CD4-positive, CD25-positive, alpha-beta regulatory T cell (primary cell): ENCODE results near the gene OTOG. TPM values are rescaled to one million over a fixed set of nuclear protein-coding genes. Genes with fewer than 3 reads are reported as not detected.

Source experiments
- ATAC-seq, 2 donors: fragments of 150-1000 bp; cut with Tn5 transposase; one replicate each; pipeline ENCODE4 v1.10.0; 2021; ENCODE audit warnings: low read depth in 2 of 2, moderate number of reproducible peaks in 2 of 2, moderate library complexity in 1 of 2
- DNase-seq, 3 donors: peaks; one replicate each; pipeline versions ENCODE4 v3.0.0 to v3.0.0-alpha.2; 2012 to 2022; ENCODE audit warnings: mixed read lengths in 1 of 3
- H3K27ac ChIP-seq: one replicate; pipeline ENCODE4 v1.7.0; 2013; ENCODE audit warnings: mild to moderate bottlenecking, low read length; ENCODE audit not compliant: insufficient read depth, poor library complexity, severe bottlenecking
- H3K27me3 ChIP-seq: one replicate; pipeline ENCODE4 v1.7.0; 2013; ENCODE audit warnings: low read length; ENCODE audit not compliant: control insufficient read depth, insufficient read depth
- H3K36me3 ChIP-seq: one replicate; pipeline ENCODE4 v1.7.0; 2013; ENCODE audit warnings: mild to moderate bottlenecking, low read length, moderate library complexity; ENCODE audit not compliant: control insufficient read depth, insufficient read depth
- H3K4me1 ChIP-seq: 2 replicates; pipeline ENCODE4 v1.7.0; 2013; ENCODE audit warnings: mild to moderate bottlenecking, low read length; ENCODE audit not compliant: insufficient read depth, control insufficient read depth, poor library complexity, severe bottlenecking
- H3K4me3 ChIP-seq: one replicate; pipeline ENCODE4 v1.7.0; 2013; ENCODE audit warnings: low read depth, mild to moderate bottlenecking, low read length, moderate library complexity
- H3K9me3 ChIP-seq, 2 experiments: 1 replicate in 1 of 2; 2 replicates in 1 of 2; pipeline ENCODE4 v1.7.0; 2013; ENCODE audit warnings: low read length in 2 of 2, mild to moderate bottlenecking in 1 of 2, moderate library complexity in 1 of 2; ENCODE audit not compliant: control insufficient read depth in 2 of 2
- H3K27ac Mint-ChIP-seq, 3 donors: one replicate each; pipeline ENCODE4 v1.8.0; 2020 to 2022; ENCODE audit warnings: mild to moderate bottlenecking in 3 of 3, mixed read lengths in 3 of 3, moderate library complexity in 2 of 3
- H3K27me3 Mint-ChIP-seq: one replicate; pipeline ENCODE4 v1.8.0; 2022; ENCODE audit warnings: mild to moderate bottlenecking, mixed read lengths
- H3K36me3 Mint-ChIP-seq: one replicate; pipeline ENCODE4 v1.8.0; 2020; ENCODE audit warnings: mixed read lengths
- H3K4me1 Mint-ChIP-seq, 4 donors: one replicate each; pipeline ENCODE4 v1.8.0; 2020 to 2022; ENCODE audit warnings: mixed read lengths in 4 of 4, mild to moderate bottlenecking in 1 of 4
- H3K4me3 Mint-ChIP-seq, 4 donors: one replicate each; pipeline ENCODE4 v1.8.0; 2020 to 2022; ENCODE audit warnings: mild to moderate bottlenecking in 4 of 4, mixed read lengths in 4 of 4, moderate library complexity in 3 of 4
- H3K9me3 Mint-ChIP-seq, 7 donors: one replicate each; pipeline ENCODE4 v1.8.0; 2020 to 2022; ENCODE audit warnings: mixed read lengths in 7 of 7, mild to moderate bottlenecking in 3 of 7, moderate library complexity in 2 of 7
- polyA plus RNA-seq, 4 donors: library from polyadenylated mRNA; unstranded; fragments of 300-500 nt; fragmentation: Illumina TruSeq; gene quantifications; one replicate each; pipeline ENCODE4 v1.2.3, GENCODE V29; 2021
- total RNA-seq: library from RNA; stranded (reverse); gene quantifications from one replicate; pipeline ENCODE4 v1.2.3, GENCODE V29; 2022

Gene OTOG
- total and polyA plus RNA-seq, 5 donors from 2014 or later: not detected

DNA sequence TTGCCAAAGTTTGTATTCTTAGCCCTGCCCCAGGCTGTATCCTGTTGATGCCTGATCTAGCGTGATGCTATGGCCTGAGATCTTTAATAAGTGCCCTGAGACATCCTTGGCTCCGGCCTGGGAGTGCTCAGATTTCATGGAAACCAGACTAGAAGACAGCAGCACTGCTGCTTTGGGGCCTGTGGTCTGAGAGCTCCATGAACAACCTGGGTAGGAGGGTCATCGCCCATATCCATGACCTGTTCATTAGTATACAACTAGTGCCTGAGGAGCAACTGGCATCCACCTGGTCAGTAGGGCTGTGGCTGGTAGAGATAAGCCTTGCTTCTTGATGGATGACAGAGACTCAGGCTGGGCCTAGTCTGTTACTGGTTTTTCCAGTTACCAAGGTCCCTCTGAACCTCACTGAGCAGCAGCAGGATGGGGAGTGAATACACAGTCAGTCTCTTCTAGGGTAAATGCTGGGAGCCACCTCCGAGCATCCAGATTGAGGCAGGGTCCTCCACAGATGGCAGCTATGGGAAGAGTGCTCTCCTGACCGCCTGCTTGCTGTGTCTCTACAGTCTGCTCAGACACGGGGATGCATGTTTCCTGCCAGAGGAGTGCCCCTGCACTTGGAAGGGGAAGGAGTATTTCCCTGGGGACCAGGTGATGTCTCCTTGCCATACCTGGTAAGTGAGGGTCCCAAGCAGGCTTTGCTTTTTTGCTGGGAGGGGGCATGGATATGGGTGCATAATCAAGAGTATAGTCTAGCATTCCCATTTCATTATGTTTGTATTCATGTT, 39.0 kb downstream of the OTOG start:
- no peak overlapping the region for H3K27ac ChIP-seq
- H3K27ac Mint-ChIP-seq: no peak overlapping the region
- ATAC-seq (no peak), DNase-seq (no peak)
- no peaks in the 10 kb centered on the region for H3K9me3 ChIP-seq
- H3K36me3 ChIP-seq: no peaks in the 10 kb centered on the region
- no peaks in the 10 kb centered on the region for H3K36me3 Mint-ChIP-seq
- no peaks in the 10 kb centered on the region for H3K4me1 Mint-ChIP-seq
- H3K9me3 Mint-ChIP-seq: no peaks in the 10 kb centered on the region
- no peak overlapping the region for H3K4me3 ChIP-seq
- peaks cover 9% of the 10 kb centered on the region for H3K27me3 Mint-ChIP-seq
- H3K4me3 Mint-ChIP-seq: no peak overlapping the region
- H3K27me3 ChIP-seq: no peaks in the 10 kb centered on the region
- no peaks in the 10 kb centered on the region for H3K4me1 ChIP-seq

DNA sequence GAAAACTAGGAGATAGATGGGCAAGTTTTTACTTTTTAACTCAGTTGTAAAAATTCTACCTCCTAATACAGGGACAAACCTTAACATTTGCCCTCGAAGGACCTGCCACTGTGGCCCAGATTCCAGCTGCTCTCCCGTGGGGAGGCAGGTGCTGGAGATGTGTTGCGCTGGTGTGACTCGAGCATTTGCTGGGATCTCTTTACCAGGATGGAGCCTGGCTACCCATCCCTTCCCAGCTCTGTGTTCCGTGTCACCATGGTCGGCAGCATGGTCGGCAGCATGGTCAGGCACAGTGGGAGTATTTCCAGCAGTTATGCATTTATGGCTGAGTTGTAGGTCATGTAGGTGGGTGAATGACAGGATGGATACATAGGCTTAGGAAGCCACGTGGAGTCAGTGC, 41.1 kb downstream of the OTOG start:
- Mint-ChIP-seq H3K36me3 (no peaks in the 10 kb centered on the region), H3K9me3 (peaks cover 0 to 2% (median 0%) of the 10 kb centered on the region in 7 donors), H3K4me1 (no peaks in the 10 kb centered on the region), H3K27ac (no peak overlapping the region), H3K4me3 (no peak overlapping the region), H3K27me3 (peaks cover 9% of the 10 kb centered on the region)
- Histone ChIP-seq H3K27me3 (no peaks in the 10 kb centered on the region), H3K4me3 (no peak overlapping the region), H3K27ac (no peak overlapping the region), H3K4me1 (no peaks in the 10 kb centered on the region), H3K9me3 (no peaks in the 10 kb centered on the region), H3K36me3 (no peaks in the 10 kb centered on the region)
- ATAC-seq (no peak), DNase-seq (no peak)

DNA sequence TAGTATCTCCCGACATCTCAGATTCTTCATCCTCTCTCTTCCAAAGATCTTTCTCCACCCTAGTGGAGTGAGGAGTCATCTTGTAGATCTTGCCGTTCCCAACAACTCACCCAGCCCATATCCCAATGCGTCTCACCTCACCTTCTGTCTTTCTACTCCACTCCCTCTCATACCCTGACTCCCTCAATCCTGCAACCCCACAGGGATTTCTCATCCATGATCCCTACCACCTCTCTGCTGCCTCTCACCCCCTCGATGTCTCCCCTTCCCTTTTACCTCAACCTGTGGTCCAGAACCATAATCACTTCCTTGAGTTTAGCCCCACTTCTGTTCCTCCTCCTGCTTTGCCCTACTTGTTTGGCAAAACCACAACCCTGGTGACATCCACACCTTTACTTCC, 41.7 kb downstream of the OTOG start:
- Mint-ChIP-seq H3K9me3 (peaks cover 0 to 2% (median 0%) of the 10 kb centered on the region in 7 donors), H3K4me3 (no peak overlapping the region), H3K27me3 (peaks cover 9% of the 10 kb centered on the region), H3K4me1 (no peaks in the 10 kb centered on the region), H3K27ac (no peak overlapping the region), H3K36me3 (no peaks in the 10 kb centered on the region)
- no peaks in the 10 kb centered on the region for H3K27me3 ChIP-seq
- ATAC-seq (no peak), DNase-seq (no peak)
- no peak overlapping the region for H3K27ac ChIP-seq
- H3K4me1 ChIP-seq: no peaks in the 10 kb centered on the region
- H3K36me3 ChIP-seq: no peaks in the 10 kb centered on the region
- H3K9me3 ChIP-seq: no peaks in the 10 kb centered on the region
- no peak overlapping the region for H3K4me3 ChIP-seq

DNA sequence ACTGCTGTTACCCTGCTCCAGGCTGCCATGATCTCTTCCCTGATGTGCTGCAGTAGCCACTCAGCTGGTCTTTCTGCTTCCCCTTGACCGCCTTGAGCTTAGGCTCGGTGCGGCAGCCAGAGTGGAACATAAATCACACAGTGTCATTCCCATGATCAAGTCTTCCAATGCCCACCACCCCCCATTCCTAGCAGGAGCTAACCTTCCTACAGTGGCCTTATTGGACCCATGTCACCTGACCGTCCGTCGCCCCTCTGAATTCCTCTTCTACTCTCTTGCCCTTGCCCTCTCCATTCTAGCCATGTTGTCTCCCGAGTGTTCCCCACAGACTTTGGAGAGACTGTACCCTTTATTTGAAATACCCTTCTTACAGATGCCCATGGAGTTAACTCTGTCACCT, 43.4 kb downstream of the OTOG start:
- ATAC-seq: no peak
- H3K27me3 Mint-ChIP-seq: peaks cover 8% of the 10 kb centered on the region
- H3K27me3 ChIP-seq: no peaks in the 10 kb centered on the region
- no peak overlapping the region for H3K4me3 Mint-ChIP-seq
- no peaks in the 10 kb centered on the region for H3K9me3 ChIP-seq
- DNase-seq: no peak
- no peaks in the 10 kb centered on the region for H3K4me1 Mint-ChIP-seq
- H3K9me3 Mint-ChIP-seq: peaks cover 0 to 3% (median 0%) of the 10 kb centered on the region in 7 donors
- no peak overlapping the region for H3K4me3 ChIP-seq
- no peaks in the 10 kb centered on the region for H3K36me3 ChIP-seq
- no peak overlapping the region for H3K27ac Mint-ChIP-seq
- no peak overlapping the region for H3K27ac ChIP-seq
- no peaks in the 10 kb centered on the region for H3K36me3 Mint-ChIP-seq
- no peaks in the 10 kb centered on the region for H3K4me1 ChIP-seq

DNA sequence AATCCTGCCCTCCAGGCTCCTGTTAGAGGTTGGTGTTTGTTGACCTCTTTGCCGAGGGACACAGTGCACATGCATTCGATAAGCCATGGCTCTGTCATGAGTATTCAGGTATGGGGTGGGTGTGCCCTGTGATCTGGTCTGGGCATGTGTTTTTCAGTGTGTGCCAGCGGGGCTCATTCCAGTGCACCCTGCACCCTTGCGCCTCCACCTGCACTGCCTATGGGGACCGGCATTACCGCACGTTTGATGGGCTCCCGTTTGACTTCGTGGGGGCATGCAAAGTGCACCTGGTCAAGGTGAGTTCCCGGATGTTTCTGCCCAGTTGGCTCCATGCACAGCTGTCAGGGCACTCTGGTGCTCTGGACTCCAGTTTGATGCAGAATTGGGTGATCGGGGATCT, 44.2 kb downstream of the OTOG start:
- Mint-ChIP-seq H3K9me3 (peaks cover 0 to 3% (median 0%) of the 10 kb centered on the region in 7 donors), H3K4me1 (no peaks in the 10 kb centered on the region), H3K36me3 (no peaks in the 10 kb centered on the region), H3K27ac (no peak overlapping the region), H3K4me3 (no peak overlapping the region), H3K27me3 (peaks cover 5% of the 10 kb centered on the region)
- H3K9me3 ChIP-seq: no peaks in the 10 kb centered on the region
- ATAC-seq (no peak), DNase-seq (no peak)
- no peak overlapping the region for H3K27ac ChIP-seq
- no peak overlapping the region for H3K4me3 ChIP-seq
- no peaks in the 10 kb centered on the region for H3K27me3 ChIP-seq
- H3K4me1 ChIP-seq: no peaks in the 10 kb centered on the region
- no peaks in the 10 kb centered on the region for H3K36me3 ChIP-seq

DNA sequence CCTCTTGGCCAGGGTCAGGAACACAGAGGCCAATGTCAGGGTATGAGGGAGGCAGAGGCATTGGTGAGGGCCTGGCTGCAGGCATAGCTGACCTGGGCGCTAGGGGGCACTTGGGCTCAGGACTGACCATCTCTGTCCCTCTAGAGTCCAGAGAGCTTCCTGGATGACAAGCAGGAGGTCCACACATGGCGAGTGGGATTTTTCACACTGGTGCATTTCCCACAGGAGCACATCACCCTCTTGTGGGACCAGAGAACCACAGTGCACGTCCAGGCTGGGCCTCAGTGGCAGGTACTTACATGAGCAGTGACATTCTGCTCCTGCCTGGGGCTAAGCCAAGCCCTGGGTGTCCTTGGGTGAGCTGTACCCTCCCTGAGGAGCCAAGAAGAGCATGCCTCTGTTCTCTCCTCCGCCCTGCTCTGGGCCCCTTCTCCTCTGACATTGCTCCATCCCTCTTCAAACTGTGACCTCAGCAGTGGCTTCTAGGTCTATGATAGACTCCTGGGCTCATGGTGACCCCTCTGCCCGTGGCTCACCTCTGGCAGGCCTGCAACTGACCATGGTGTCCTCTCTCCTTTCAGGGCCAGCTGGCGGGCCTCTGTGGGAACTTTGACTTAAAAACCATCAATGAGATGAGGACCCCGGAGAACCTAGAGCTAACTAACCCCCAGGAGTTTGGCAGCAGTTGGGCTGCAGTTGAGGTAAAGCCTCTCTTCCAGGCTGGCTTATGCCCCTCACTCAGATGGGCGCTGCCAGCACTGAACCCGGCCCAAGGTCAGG, 46.6 kb downstream of the OTOG start:
- no peaks in the 10 kb centered on the region for H3K27me3 ChIP-seq
- H3K27ac ChIP-seq: no peak overlapping the region
- DNase-seq: no peak
- H3K36me3 ChIP-seq: no peaks in the 10 kb centered on the region
- H3K9me3 ChIP-seq: no peaks in the 10 kb centered on the region
- ATAC-seq: no peak
- no peaks in the 10 kb centered on the region for H3K4me1 ChIP-seq
- peaks cover 5% of the 10 kb centered on the region for H3K27me3 Mint-ChIP-seq
- no peak overlapping the region for H3K27ac Mint-ChIP-seq
- peaks cover 0 to 3% (median 0%) of the 10 kb centered on the region in 7 donors for H3K9me3 Mint-ChIP-seq
- H3K36me3 Mint-ChIP-seq: no peaks in the 10 kb centered on the region
- no peak overlapping the region for H3K4me3 ChIP-seq
- no peak overlapping the region for H3K4me3 Mint-ChIP-seq
- H3K4me1 Mint-ChIP-seq: no peaks in the 10 kb centered on the region

DNA sequence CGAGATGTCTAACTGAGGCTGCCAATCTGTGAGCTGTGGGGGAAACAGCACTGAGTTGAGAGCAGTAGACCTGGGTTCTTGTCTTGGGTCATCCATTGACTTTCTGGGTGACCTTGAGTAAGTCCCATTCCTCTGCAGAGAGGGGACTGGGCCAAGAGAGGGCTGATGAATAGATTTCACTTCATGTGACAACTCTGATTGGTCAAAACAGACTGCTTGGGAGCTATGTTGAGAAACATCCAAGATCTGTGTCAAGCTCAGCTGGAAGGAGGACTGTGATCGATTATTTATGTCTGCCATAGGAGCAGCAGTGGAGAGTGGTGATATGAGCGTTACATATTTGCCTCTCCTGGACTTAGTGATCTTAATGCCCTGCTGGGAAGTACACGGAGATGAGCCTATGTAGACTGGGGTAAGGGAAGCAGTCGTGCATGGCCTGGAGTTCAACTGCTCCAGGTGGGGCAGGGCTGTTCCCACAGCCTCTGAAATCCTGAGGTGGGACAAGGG, 47.7 kb downstream of the OTOG start:
- Histone ChIP-seq H3K27ac (no peak overlapping the region), H3K4me1 (no peaks in the 10 kb centered on the region), H3K27me3 (no peaks in the 10 kb centered on the region), H3K9me3 (no peaks in the 10 kb centered on the region), H3K36me3 (no peaks in the 10 kb centered on the region), H3K4me3 (no peak overlapping the region)
- no peak overlapping the region for H3K4me3 Mint-ChIP-seq
- H3K27ac Mint-ChIP-seq: no peak overlapping the region
- H3K36me3 Mint-ChIP-seq: no peaks in the 10 kb centered on the region
- peaks cover 5% of the 10 kb centered on the region for H3K27me3 Mint-ChIP-seq
- peaks cover 0 to 3% (median 0%) of the 10 kb centered on the region in 4 donors for H3K4me1 Mint-ChIP-seq
- DNase-seq: no peak
- no peak for ATAC-seq
- peaks cover 0 to 4% (median 0%) of the 10 kb centered on the region in 7 donors for H3K9me3 Mint-ChIP-seq
